ENCODE measurements around the gene NTF3.

NTF3 gene

GRCh38 chr12:5432011-5432400 is at the start of gene NTF3:
TSS of gene NTF3 (plus strand) at chr12:5432108. CDS start at chr12:5432325, 217 bp downstream.
- DNase-seq (ENCODE audit: low read depth in 2 of 2): no peak

- peak; percentile 50 to 51 for DNase-seq (ENCODE audit: low read depth in 2 of 2)
These were observed 47.9 kb upstream of the NTF3 start for GRCh38 chr12:5384015-5384414.

GRCh38 chr12:5388581-5389535 is 43.0 kb upstream of the NTF3 start:
- DNase-seq (ENCODE audit: low read depth in 2 of 2): no peak

GRCh38 chr12:5390174-5390799 is 41.6 kb upstream of the NTF3 start:
- DNase-seq (ENCODE audit: low read depth in 2 of 2): no peak

GRCh38 chr12:5391653-5392052 is 40.3 kb upstream of the NTF3 start:
- peak; percentile 56 to 57 for DNase-seq (ENCODE audit: low read depth in 2 of 2)

GRCh38 chr12:5392961-5393360 is 38.9 kb upstream of the NTF3 start:
- DNase-seq (ENCODE audit: low read depth in 2 of 2): no peak

GRCh38 chr12:5395443-5396271 is 36.3 kb upstream of the NTF3 start:
- DNase-seq (ENCODE audit: low read depth in 2 of 2): no peak

GRCh38 chr12:5396541-5396940 is 35.4 kb upstream of the NTF3 start:
- no peak for DNase-seq (ENCODE audit: low read depth in 2 of 2)

- DNase-seq (ENCODE audit: low read depth in 2 of 2): no peak
These were observed 32.6 kb upstream of the NTF3 start for GRCh38 chr12:5399266-5399665.

- DNase-seq (ENCODE audit: low read depth in 2 of 2): no peak
These were observed 29.6 kb upstream of the NTF3 start for GRCh38 chr12:5402009-5402935.

GRCh38 chr12:5403411-5403810 is 28.5 kb upstream of the NTF3 start:
- DNase-seq (ENCODE audit: low read depth in 2 of 2): no peak

GRCh38 chr12:5407034-5407856 is 24.7 kb upstream of the NTF3 start:
- no peak for DNase-seq (ENCODE audit: low read depth in 2 of 2)

- DNase-seq (ENCODE audit: low read depth in 2 of 2): no peak
These were observed 22.3 kb upstream of the NTF3 start for GRCh38 chr12:5409619-5410018.

- no peak for DNase-seq (ENCODE audit: low read depth in 2 of 2)
These were observed 15.3 kb upstream of the NTF3 start for GRCh38 chr12:5416571-5416970.

GRCh38 chr12:5417500-5417899 is 14.4 kb upstream of the NTF3 start:
- no peak for DNase-seq (ENCODE audit: low read depth in 2 of 2)

GRCh38 chr12:5428332-5429221 is 3.3 kb upstream of the NTF3 start:
- no peak for DNase-seq (ENCODE audit: low read depth in 2 of 2)

GRCh38 chr12:5429741-5430557 is 2.0 kb upstream of the NTF3 start:
- no peak for DNase-seq (ENCODE audit: low read depth in 2 of 2)
